ENCODE measurements around the gene OR52K2.

Gene OR52K2

GRCh38 chr11:4495487-4495886 lies 46.4 kb downstream of the OR52K2 start:
- H3K9me3 ChIP-seq (ENCODE audit: insufficient read depth, low read length), result no peaks in the 10 kb centered on the region
- H3K4me1 ChIP-seq (ENCODE audit: insufficient read depth, insufficient read length), result no peaks in the 10 kb centered on the region
- no peak overlapping the region for H3K4me3 ChIP-seq (ENCODE audit: insufficient read length, low read depth)
- no peaks in the 10 kb centered on the region for H3K36me3 ChIP-seq (ENCODE audit: insufficient read depth, insufficient read length, low read length)
- no peak overlapping the region for H3K9ac ChIP-seq (ENCODE audit: insufficient read length, low read depth)
- H3K27me3 ChIP-seq (ENCODE audit: insufficient read depth, insufficient read length), result no peaks in the 10 kb centered on the region
- no peak for TF ChIP-seq ZNF274 (IDR thresholded peaks at IDR 0.05; ENCODE audit: low read depth, low read length)
- TF ChIP-seq SUZ12 (IDR thresholded peaks at IDR 0.05; ENCODE audit: extremely low read depth, insufficient read depth, insufficient read length), result no peak
- no peak for TF ChIP-seq YY1 (IDR thresholded peaks at IDR 0.05; ENCODE audit: insufficient read depth, insufficient read length)
- no peak for DNase-seq (ENCODE audit: low read depth, low spot score)

DNA sequence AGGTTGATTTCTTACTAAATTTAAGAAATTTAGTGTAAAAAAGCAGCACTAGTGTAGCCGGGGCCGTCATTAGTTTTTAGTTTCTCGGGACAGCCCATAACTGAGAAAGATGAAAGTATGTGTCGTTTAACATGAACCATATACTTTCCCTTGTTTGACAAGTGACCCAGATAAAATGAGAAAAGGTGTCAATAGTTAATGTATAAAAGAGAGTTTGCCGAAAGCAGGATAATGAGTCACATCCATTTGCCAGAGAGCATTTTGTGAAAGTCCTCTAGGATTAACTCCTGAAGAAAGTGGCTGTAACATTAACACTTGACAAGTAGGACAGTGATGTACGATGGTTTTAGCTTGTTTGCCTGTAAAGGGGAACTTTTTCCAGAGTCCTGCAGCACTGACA lies 46.9 kb downstream of the OR52K2 start:
- no peaks in the 10 kb centered on the region for H3K9me3 ChIP-seq (ENCODE audit: insufficient read depth, low read length)
- no peak for DNase-seq (ENCODE audit: low read depth, low spot score)

GRCh38 chr11:4496557-4497248 lies 47.6 kb downstream of the OR52K2 start:
- Histone ChIP-seq H3K9me3 (ENCODE audit: insufficient read depth, low read length) (no peaks in the 10 kb centered on the region), H3K4me3 (ENCODE audit: insufficient read length, low read depth) (no peak overlapping the region), H3K27me3 (ENCODE audit: insufficient read depth, insufficient read length) (no peaks in the 10 kb centered on the region), H3K9ac (ENCODE audit: insufficient read length, low read depth) (no peak overlapping the region), H3K4me1 (ENCODE audit: insufficient read depth, insufficient read length) (no peaks in the 10 kb centered on the region), H3K36me3 (ENCODE audit: insufficient read depth, insufficient read length, low read length) (no peaks in the 10 kb centered on the region)
- TF ChIP-seq SUZ12 (IDR thresholded peaks at IDR 0.05; ENCODE audit: extremely low read depth, insufficient read depth, insufficient read length) (no peak), YY1 (IDR thresholded peaks at IDR 0.05; ENCODE audit: insufficient read depth, insufficient read length) (no peak), ZNF274 (IDR thresholded peaks at IDR 0.05; ENCODE audit: low read depth, low read length) (no peak)
- DNase-seq (ENCODE audit: low read depth, low spot score), result no peak

More for the DNA sequence above, 46.9 kb downstream of the OR52K2 start:
- no peak for TF ChIP-seq YY1 (IDR thresholded peaks at IDR 0.05; ENCODE audit: insufficient read depth, insufficient read length)
- TF ChIP-seq SUZ12 (IDR thresholded peaks at IDR 0.05; ENCODE audit: extremely low read depth, insufficient read depth, insufficient read length), result no peak
- TF ChIP-seq ZNF274 (IDR thresholded peaks at IDR 0.05; ENCODE audit: low read depth, low read length), result no peak
- Histone ChIP-seq H3K9ac (ENCODE audit: insufficient read length, low read depth) (no peak overlapping the region), H3K4me1 (ENCODE audit: insufficient read depth, insufficient read length) (no peaks in the 10 kb centered on the region), H3K4me3 (ENCODE audit: insufficient read length, low read depth) (no peak overlapping the region), H3K27me3 (ENCODE audit: insufficient read depth, insufficient read length) (no peaks in the 10 kb centered on the region), H3K36me3 (ENCODE audit: insufficient read depth, insufficient read length, low read length) (no peaks in the 10 kb centered on the region)
